Subcutaneous abdominal adipose tissue (tissue), 5 donors: ENCODE measurements around the gene PLCB4.

Source experiments
- H3K27ac ChIP-seq: one replicate; pipeline ENCODE4 v1.7.0; 2013; ENCODE audit warnings: low read depth, mild to moderate bottlenecking, inconsistent platforms, low read length, moderate library complexity
- H3K27me3 ChIP-seq, 5 donors: one replicate each; pipeline ENCODE4 v1.7.0; 2013; ENCODE audit warnings: low read length in 5 of 5, inconsistent platforms in 1 of 5; ENCODE audit not compliant: control insufficient read depth in 5 of 5, insufficient read depth in 4 of 5
- H3K36me3 ChIP-seq, 5 donors: one replicate each; pipeline ENCODE4 v1.7.0; 2013; ENCODE audit warnings: low read length in 5 of 5; ENCODE audit not compliant: control insufficient read depth in 5 of 5, insufficient read depth in 5 of 5
- H3K4me1 ChIP-seq, 5 donors: one replicate each; pipeline ENCODE4 v1.7.0; 2013; ENCODE audit warnings: low read length in 5 of 5, mild to moderate bottlenecking in 3 of 5, moderate library complexity in 1 of 5; ENCODE audit not compliant: control insufficient read depth in 5 of 5, insufficient read depth in 5 of 5
- H3K4me3 ChIP-seq, 5 donors: one replicate each; pipeline ENCODE4 v1.7.0; 2013; ENCODE audit warnings: low read length in 5 of 5, low read depth in 1 of 5
- H3K9ac ChIP-seq, 5 donors: one replicate each; pipeline ENCODE4 v1.7.0; 2013; ENCODE audit warnings: low read length in 5 of 5, mild to moderate bottlenecking in 4 of 5, moderate library complexity in 3 of 5
- H3K9me3 ChIP-seq, 5 donors: one replicate each; pipeline ENCODE4 v1.7.0; 2013; ENCODE audit warnings: low read length in 5 of 5; ENCODE audit not compliant: control insufficient read depth in 5 of 5
- donor health status: healthy.
- donor health status: healthy.
- donor health status: healthy.
- donor health status: healthy.
- donor health status: healthy.

Gene PLCB4

GRCh38 chr20:9388160-9388812 is 319.4 kb downstream of the PLCB4 start:
- no peak overlapping the region for H3K27ac ChIP-seq
- H3K27me3 ChIP-seq = no peaks in the 10 kb centered on the region
- H3K4me3 ChIP-seq = no peak overlapping the region
- no peaks in the 10 kb centered on the region for H3K4me1 ChIP-seq
- no peaks in the 10 kb centered on the region for H3K9me3 ChIP-seq
- H3K9ac ChIP-seq = no peak overlapping the region
- peaks cover 0 to 2% (median 0%) of the 10 kb centered on the region in 5 donors for H3K36me3 ChIP-seq

GRCh38 chr20:9388813-9389161 is 319.9 kb downstream of the PLCB4 start:
- no peaks in the 10 kb centered on the region for H3K27me3 ChIP-seq
- peaks cover 0 to 2% (median 0%) of the 10 kb centered on the region in 5 donors for H3K36me3 ChIP-seq
- no peaks in the 10 kb centered on the region for H3K9me3 ChIP-seq
- H3K9ac ChIP-seq = no peak overlapping the region
- H3K4me3 ChIP-seq = no peak overlapping the region
- H3K27ac ChIP-seq = no peak overlapping the region
- no peaks in the 10 kb centered on the region for H3K4me1 ChIP-seq

GRCh38 chr20:9389346-9389745 is 320.5 kb downstream of the PLCB4 start:
- peaks cover 0 to 2% (median 0%) of the 10 kb centered on the region in 5 donors for H3K36me3 ChIP-seq
- H3K9me3 ChIP-seq = no peaks in the 10 kb centered on the region
- H3K4me1 ChIP-seq = no peaks in the 10 kb centered on the region
- no peak overlapping the region for H3K4me3 ChIP-seq
- H3K27me3 ChIP-seq = no peaks in the 10 kb centered on the region
- no peak overlapping the region for H3K9ac ChIP-seq
- no peak overlapping the region for H3K27ac ChIP-seq

GRCh38 chr20:9390441-9390840 is 321.6 kb downstream of the PLCB4 start:
- no peaks in the 10 kb centered on the region for H3K9me3 ChIP-seq
- no peaks in the 10 kb centered on the region for H3K27me3 ChIP-seq
- no peaks in the 10 kb centered on the region for H3K4me1 ChIP-seq
- no peak overlapping the region for H3K9ac ChIP-seq
- H3K27ac ChIP-seq = no peak overlapping the region
- H3K4me3 ChIP-seq = no peak overlapping the region
- H3K36me3 ChIP-seq = peaks cover 0 to 3% (median 0%) of the 10 kb centered on the region in 5 donors

GRCh38 chr20:9392892-9393857 is 324.3 kb downstream of the PLCB4 start:
- no peak overlapping the region for H3K4me3 ChIP-seq
- peaks cover 0 to 3% (median 0%) of the 10 kb centered on the region in 5 donors for H3K36me3 ChIP-seq
- no peaks in the 10 kb centered on the region for H3K4me1 ChIP-seq
- no peak overlapping the region for H3K27ac ChIP-seq
- no peaks in the 10 kb centered on the region for H3K9me3 ChIP-seq
- H3K27me3 ChIP-seq = no peaks in the 10 kb centered on the region
- H3K9ac ChIP-seq = no peak overlapping the region

- Histone ChIP-seq H3K9me3 (no peaks in the 10 kb centered on the region), H3K4me3 (no peak overlapping the region), H3K36me3 (peaks cover 0 to 3% (median 0%) of the 10 kb centered on the region in 5 donors), H3K27ac (no peak overlapping the region), H3K4me1 (no peaks in the 10 kb centered on the region), H3K9ac (no peak overlapping the region), H3K27me3 (no peaks in the 10 kb centered on the region)
Measured at GRCh38 chr20:9395971-9396370, 327.1 kb downstream of the PLCB4 start.

- H3K9me3 ChIP-seq = no peaks in the 10 kb centered on the region
- peaks cover 0 to 3% (median 0%) of the 10 kb centered on the region in 5 donors for H3K36me3 ChIP-seq
- H3K4me3 ChIP-seq = no peak overlapping the region
Measured at GRCh38 chr20:9397928-9398327, 329.0 kb downstream of the PLCB4 start.

GRCh38 chr20:9398882-9399281 is 330.0 kb downstream of the PLCB4 start:
- Histone ChIP-seq H3K27me3 (no peaks in the 10 kb centered on the region), H3K4me3 (no peak overlapping the region), H3K9ac (no peak overlapping the region), H3K36me3 (peaks cover 0 to 5% (median 0%) of the 10 kb centered on the region in 5 donors), H3K4me1 (no peaks in the 10 kb centered on the region), H3K27ac (no peak overlapping the region), H3K9me3 (no peaks in the 10 kb centered on the region)

More at GRCh38 chr20:9397928-9398327, 329.0 kb downstream of the PLCB4 start:
- Histone ChIP-seq H3K27me3 (no peaks in the 10 kb centered on the region), H3K27ac (no peak overlapping the region), H3K9ac (no peak overlapping the region), H3K4me1 (no peaks in the 10 kb centered on the region)

- H3K36me3 ChIP-seq = peaks cover 0 to 5% (median 0%) of the 10 kb centered on the region in 5 donors
- H3K4me3 ChIP-seq = no peak overlapping the region
- no peaks in the 10 kb centered on the region for H3K9me3 ChIP-seq
- H3K9ac ChIP-seq = no peak overlapping the region
- H3K27me3 ChIP-seq = no peaks in the 10 kb centered on the region
- H3K4me1 ChIP-seq = no peaks in the 10 kb centered on the region
- H3K27ac ChIP-seq = no peak overlapping the region
Measured at GRCh38 chr20:9399322-9399721, 330.4 kb downstream of the PLCB4 start.
